OCI-LY7 (cell line): ENCODE results near the gene BAMBI.

Experiments used
- CTCF ChIP-seq: fragments of 200-600 bp; sonication (generic); conservative IDR thresholded peaks from 2 replicates; pipeline ENCODE4 v1.5.1; 2014; ENCODE audit warnings: mild to moderate bottlenecking, antibody characterized with exemption, low read length, moderate library complexity, mixed read lengths
- EZH2phosphoT487 ChIP-seq: fragments of 200-600 bp; sonication (generic); IDR thresholded peaks from 2 replicates; pipeline ENCODE4 v1.6.1; 2018; ENCODE audit warnings: low read depth, borderline replicate concordance, mild to moderate bottlenecking, mixed run types, antibody characterized with exemption, low read length, moderate library complexity, mixed read lengths

DNA sequence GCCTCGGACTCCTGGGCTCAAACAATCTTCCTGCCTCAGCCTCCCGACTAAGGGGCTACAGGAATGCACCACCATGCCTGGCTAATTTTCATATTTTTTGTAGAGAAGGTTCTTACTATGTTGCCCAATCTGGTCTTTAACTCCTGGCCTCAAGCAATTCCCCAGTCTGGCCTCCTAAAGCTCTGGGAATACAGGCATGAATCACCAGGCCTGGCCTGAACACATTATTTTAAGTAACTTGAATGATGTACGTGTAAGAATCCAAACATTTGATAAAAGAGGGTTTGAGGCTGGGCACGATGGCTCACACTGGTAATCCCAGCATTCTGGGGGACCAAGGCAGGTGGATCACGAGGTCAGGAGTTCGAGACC is 13.0 kb upstream of the BAMBI start:
- TF ChIP-seq CTCF: no peak
- TF ChIP-seq EZH2phosphoT487: no peak
